ENCODE measurements around the gene GPATCH4. TPM values are rescaled to one million over a fixed set of nuclear protein-coding genes. Genes with fewer than 3 reads are reported as not detected.
A peak's percentile ranks its signal among the peaks of the same experiment; 100 is the strongest.

The GPATCH4 gene
- total RNA-seq, 3 donors from 2014 or later: 17.4 to 25.9 (median 21.5) TPM

DNA sequence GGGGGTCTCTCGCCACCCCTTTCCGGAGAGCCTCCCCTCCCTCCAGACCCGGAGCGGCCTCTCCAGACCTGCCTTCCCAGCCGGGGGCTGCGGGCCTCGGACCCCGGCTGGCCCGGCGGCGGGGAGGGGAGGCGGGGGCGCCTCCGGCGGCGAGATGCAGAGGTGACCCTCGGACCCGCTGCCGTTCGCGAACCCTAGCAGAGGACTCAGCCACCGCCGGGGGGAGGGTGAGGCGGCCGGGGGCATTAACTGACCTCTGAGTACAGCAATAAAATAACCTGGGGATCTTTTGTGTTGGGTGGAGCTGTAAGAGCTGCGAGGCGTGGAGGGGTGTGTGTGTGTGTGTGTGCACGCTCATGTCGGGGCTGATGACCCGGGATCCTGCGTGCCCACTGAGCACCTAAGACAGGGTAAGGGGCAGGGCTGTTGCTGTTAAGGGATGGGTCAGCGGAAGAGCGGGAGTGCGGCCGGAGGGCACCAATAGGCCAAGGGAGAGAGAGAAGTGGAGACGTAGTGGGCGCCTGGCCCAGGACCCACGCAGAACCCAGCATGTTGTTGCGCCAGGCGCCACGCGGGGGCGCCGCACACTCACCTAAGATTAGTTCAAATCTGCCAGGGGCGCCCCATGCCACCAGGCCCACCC lies 24.3 kb upstream of the GPATCH4 start:
- no peaks in the 10 kb centered on the region for H3K36me3 ChIP-seq (ENCODE audit: low read depth)
- ATAC-seq: peak; percentile 61
- peak; percentile 55 for TF ChIP-seq CTCF (IDR thresholded peaks at IDR 0.05)
- no peak overlapping the region for H3K4me3 ChIP-seq
- H3K9me3 ChIP-seq: no peaks in the 10 kb centered on the region
- H3K4me1 ChIP-seq (ENCODE audit: low read depth): peaks cover 22% of the 10 kb centered on the region
- intact Hi-C loops (cut with DNase I, micrococcal nuclease): loop anchor here in 1 of 2 donors (2.0 kb wide), 1 partner anchor 31 kb away; no protein-coding TSS in a partner anchor
- peak in 2 of 3 donors; percentile 59 to 71 for DNase-seq

- intact Hi-C loops (cut with DNase I, micrococcal nuclease): no loop called here
- H3K9me3 ChIP-seq: no peaks in the 10 kb centered on the region
- no peak for TF ChIP-seq CTCF (IDR thresholded peaks at IDR 0.05)
- peaks cover 22% of the 10 kb centered on the region for H3K4me1 ChIP-seq (ENCODE audit: low read depth)
- DNase-seq: no peak
- no peak overlapping the region for H3K4me3 ChIP-seq
- ATAC-seq: peak; percentile 9
- H3K36me3 ChIP-seq (ENCODE audit: low read depth): no peaks in the 10 kb centered on the region
Measured at GRCh38 chr1:156624814-156625435, 23.6 kb upstream of the GPATCH4 start.

DNA sequence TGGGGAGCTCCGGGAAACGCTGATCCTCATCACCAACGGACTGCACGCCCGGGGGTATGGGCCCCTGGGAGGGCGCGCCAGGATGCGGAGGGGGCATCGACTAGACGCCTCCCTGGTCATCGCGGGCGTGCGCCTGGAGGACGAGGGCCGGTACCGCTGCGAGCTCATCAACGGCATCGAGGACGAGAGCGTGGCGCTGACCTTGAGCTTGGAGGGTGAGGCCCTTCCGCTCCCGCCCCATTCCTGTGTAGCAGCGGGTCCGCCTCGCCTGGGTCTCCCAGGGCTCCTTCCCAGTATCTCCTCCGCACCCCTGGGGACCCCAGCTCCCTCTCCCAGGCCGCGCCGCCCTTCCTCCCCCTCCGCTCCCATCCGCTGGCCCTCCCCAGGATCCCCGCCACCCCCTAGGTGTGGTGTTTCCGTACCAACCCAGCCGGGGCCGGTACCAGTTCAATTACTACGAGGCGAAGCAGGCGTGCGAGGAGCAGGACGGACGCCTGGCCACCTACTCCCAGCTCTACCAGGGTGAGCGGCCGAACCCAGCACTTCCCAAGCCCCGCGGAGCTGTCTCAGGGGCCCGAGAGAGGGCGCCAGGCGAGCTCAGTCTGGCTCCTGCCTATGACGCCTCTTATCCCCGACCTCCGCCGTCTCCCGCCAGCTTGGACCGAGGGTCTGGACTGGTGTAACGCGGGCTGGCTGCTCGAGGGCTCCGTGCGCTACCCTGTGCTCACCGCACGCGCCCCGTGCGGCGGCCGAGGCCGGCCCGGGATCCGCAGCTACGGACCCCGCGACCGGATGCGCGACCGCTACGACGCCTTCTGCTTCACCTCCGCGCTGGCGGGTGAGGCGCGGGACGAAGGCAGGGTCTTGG lies 22.9 kb upstream of the GPATCH4 start:
- DNase-seq (peak; percentile 40 to 64 (median 55)), ATAC-seq (peak; percentile 77)
- intact Hi-C loops (cut with DNase I, micrococcal nuclease): no loop called here
- Histone ChIP-seq H3K9me3 (no peaks in the 10 kb centered on the region), H3K4me1 (ENCODE audit: low read depth) (peaks cover 22% of the 10 kb centered on the region), H3K4me3 (no peak overlapping the region), H3K36me3 (ENCODE audit: low read depth) (no peaks in the 10 kb centered on the region)
- no peak for TF ChIP-seq CTCF (IDR thresholded peaks at IDR 0.05)

GRCh38 chr1:156622581-156623297 lies 21.5 kb upstream of the GPATCH4 start:
- intact Hi-C loops (cut with DNase I, micrococcal nuclease): no loop called here
- no peaks in the 10 kb centered on the region for H3K36me3 ChIP-seq (ENCODE audit: low read depth)
- ATAC-seq: no peak
- peaks cover 22% of the 10 kb centered on the region for H3K4me1 ChIP-seq (ENCODE audit: low read depth)
- DNase-seq: no peak
- H3K9me3 ChIP-seq: no peaks in the 10 kb centered on the region
- no peak for TF ChIP-seq CTCF (IDR thresholded peaks at IDR 0.05)
- H3K4me3 ChIP-seq: no peak overlapping the region

- Histone ChIP-seq H3K4me1 (ENCODE audit: low read depth) (peaks cover 8% of the 10 kb centered on the region), H3K9me3 (no peaks in the 10 kb centered on the region), H3K4me3 (no peak overlapping the region), H3K36me3 (ENCODE audit: low read depth) (no peaks in the 10 kb centered on the region)
- no peak for DNase-seq
- intact Hi-C loops (cut with DNase I, micrococcal nuclease): loop anchor here in 1 of 2 donors (10.0 kb wide), 1 partner anchor 235 kb away; no protein-coding TSS in a partner anchor
- no peak for TF ChIP-seq CTCF (IDR thresholded peaks at IDR 0.05)
- ATAC-seq: no peak
Measured at GRCh38 chr1:156619582-156619955, 18.3 kb upstream of the GPATCH4 start.
